HEK293 (cell line): Measurements from ENCODE around the gene PBX2.

Experiments used
- MZF1 ChIP-seq: fragments of 450-650 bp; formaldehyde crosslinking; IDR thresholded peaks from 2 replicates; pipeline ENCODE4 v1.5.1; 2017; ENCODE audit warnings: missing biosample characterization, missing genetic modification characterization, borderline replicate concordance
- PRDM10 ChIP-seq: fragments of 450-650 bp; formaldehyde crosslinking; IDR thresholded peaks from 2 replicates; pipeline ENCODE4 v1.5.1; 2016; ENCODE audit warnings: missing biosample characterization, missing genetic modification characterization
- SCRT1 ChIP-seq: fragments of 450-650 bp; formaldehyde crosslinking; IDR thresholded peaks from 2 replicates; pipeline ENCODE4 v1.5.1; 2016; ENCODE audit warnings: missing biosample characterization, missing genetic modification characterization, borderline replicate concordance
- SETDB1 ChIP-seq: IDR thresholded peaks from one replicate; pipeline ENCODE4 v1.6.1; 2017; ENCODE audit warnings: mild to moderate bottlenecking, low read length, moderate library complexity, mixed read lengths; ENCODE audit not compliant: insufficient read length
- SP7 ChIP-seq: fragments of 450-650 bp; formaldehyde crosslinking; IDR thresholded peaks from 2 replicates; pipeline ENCODE4 v1.5.1; 2016; ENCODE audit warnings: missing biosample characterization, missing genetic modification characterization
- ZNF114 ChIP-seq: fragments of 450-650 bp; formaldehyde crosslinking; IDR thresholded peaks from 2 replicates; pipeline ENCODE4 v1.5.0; 2017; ENCODE audit warnings: missing biosample characterization, missing genetic modification characterization
- ZNF335 ChIP-seq: fragments of 450-650 bp; formaldehyde crosslinking; conservative IDR thresholded peaks from 2 replicates; pipeline ENCODE4 v1.5.1; 2016; ENCODE audit warnings: missing biosample characterization, missing genetic modification characterization
- ZNF404 ChIP-seq: fragments of 450-650 bp; formaldehyde crosslinking; IDR thresholded peaks from 2 replicates; pipeline ENCODE4 v1.5.1; 2017; ENCODE audit warnings: missing biosample characterization, missing genetic modification characterization
- ZNF548 ChIP-seq: fragments of 450-650 bp; formaldehyde crosslinking; IDR thresholded peaks from 2 replicates; pipeline ENCODE4 v1.5.1; 2016; ENCODE audit warnings: missing biosample characterization, missing genetic modification characterization
- ZNF624 ChIP-seq: fragments of 450-650 bp; formaldehyde crosslinking; IDR thresholded peaks from 2 replicates; pipeline ENCODE4 v1.5.1; 2017; ENCODE audit warnings: missing biosample characterization, missing genetic modification characterization
- ZNF785 ChIP-seq: fragments of 450-650 bp; formaldehyde crosslinking; IDR thresholded peaks from 2 replicates; pipeline ENCODE4 v1.5.1; 2016; ENCODE audit warnings: missing biosample characterization, missing genetic modification characterization
- ZNF843 ChIP-seq: fragments of 450-650 bp; formaldehyde crosslinking; IDR thresholded peaks from 2 replicates; pipeline ENCODE4 v1.5.1; 2016; ENCODE audit warnings: missing biosample characterization, missing genetic modification characterization
- TF ChIP-seq, protein P1 (sequence below): fragments of 450-650 bp; formaldehyde crosslinking; IDR thresholded peaks from 2 replicates; pipeline ENCODE4 v1.5.1; 2017; ENCODE audit warnings: missing biosample characterization, missing genetic modification characterization
- TF ChIP-seq, protein P2 (sequence below): fragments of 450-650 bp; formaldehyde crosslinking; conservative IDR thresholded peaks from 2 replicates; pipeline ENCODE4 v1.5.1; 2016; ENCODE audit warnings: low read depth, missing biosample characterization, missing genetic modification characterization
- TF ChIP-seq, protein P3 (sequence below): fragments of 450-650 bp; formaldehyde crosslinking; IDR thresholded peaks from 2 replicates; pipeline ENCODE4 v1.5.1; 2016; ENCODE audit warnings: missing biosample characterization, missing genetic modification characterization, borderline replicate concordance
- TF ChIP-seq, protein P4 (sequence below): fragments of 450-650 bp; formaldehyde crosslinking; IDR thresholded peaks from 2 replicates; pipeline ENCODE4 v1.5.1; 2016; ENCODE audit warnings: missing biosample characterization, missing genetic modification characterization, borderline replicate concordance
- TF ChIP-seq, protein P5 (sequence below): fragments of 450-650 bp; formaldehyde crosslinking; IDR thresholded peaks from 2 replicates; pipeline ENCODE4 v1.5.1; 2016; ENCODE audit warnings: missing biosample characterization, missing genetic modification characterization

The PBX2 gene

DNA sequence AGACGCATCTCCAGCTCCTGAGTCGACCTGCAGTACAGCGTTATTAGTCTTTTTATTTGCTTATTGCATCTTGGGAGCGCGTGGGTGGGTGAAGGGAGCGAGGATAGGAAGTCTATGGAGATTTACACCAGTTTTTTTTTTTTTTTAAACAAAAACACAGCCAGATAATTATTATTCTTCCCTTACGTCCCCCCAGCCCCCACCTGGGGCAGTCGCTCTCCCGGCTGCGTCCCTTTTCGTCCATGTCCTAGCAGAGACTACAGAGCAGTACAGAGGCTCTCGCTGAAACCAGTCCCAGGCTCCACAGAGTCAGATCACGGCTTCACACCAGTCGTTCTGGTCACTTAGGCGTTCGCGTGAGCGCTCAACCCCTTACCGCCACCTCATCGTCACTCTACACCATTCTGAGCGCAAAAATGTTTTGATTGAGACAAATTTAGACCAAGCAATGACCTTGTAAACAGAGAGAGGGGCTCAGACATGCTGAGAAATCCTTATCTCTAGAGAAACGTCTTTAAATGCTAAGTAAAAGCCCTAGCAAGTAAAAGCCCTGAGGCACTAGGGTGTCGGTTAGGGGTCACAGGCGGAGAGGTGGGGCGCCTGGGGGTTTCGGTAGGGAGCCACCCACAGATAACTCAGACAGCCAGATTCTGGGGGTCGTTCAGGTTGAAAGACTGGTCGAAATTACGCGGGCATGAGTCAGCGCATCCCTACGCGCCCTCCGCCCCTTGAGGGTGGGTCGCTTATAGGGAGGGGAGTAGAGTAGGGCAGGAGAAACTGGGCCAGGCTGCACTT lies 37.0 kb downstream of the PBX2 start (continued):
- TF ChIP-seq, protein P1, sequence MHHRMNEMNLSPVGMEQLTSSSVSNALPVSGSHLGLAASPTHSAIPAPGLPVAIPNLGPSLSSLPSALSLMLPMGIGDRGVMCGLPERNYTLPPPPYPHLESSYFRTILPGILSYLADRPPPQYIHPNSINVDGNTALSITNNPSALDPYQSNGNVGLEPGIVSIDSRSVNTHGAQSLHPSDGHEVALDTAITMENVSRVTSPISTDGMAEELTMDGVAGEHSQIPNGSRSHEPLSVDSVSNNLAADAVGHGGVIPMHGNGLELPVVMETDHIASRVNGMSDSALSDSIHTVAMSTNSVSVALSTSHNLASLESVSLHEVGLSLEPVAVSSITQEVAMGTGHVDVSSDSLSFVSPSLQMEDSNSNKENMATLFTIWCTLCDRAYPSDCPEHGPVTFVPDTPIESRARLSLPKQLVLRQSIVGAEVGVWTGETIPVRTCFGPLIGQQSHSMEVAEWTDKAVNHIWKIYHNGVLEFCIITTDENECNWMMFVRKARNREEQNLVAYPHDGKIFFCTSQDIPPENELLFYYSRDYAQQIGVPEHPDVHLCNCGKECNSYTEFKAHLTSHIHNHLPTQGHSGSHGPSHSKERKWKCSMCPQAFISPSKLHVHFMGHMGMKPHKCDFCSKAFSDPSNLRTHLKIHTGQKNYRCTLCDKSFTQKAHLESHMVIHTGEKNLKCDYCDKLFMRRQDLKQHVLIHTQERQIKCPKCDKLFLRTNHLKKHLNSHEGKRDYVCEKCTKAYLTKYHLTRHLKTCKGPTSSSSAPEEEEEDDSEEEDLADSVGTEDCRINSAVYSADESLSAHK (tag by site-specific recombination) = no peak
- TF ChIP-seq SETDB1 (no peak), ZNF785 (tag by site-specific recombination) (no peak), SP7 (tag by site-specific recombination) (peak; percentile 30; the same call in 1 of the 2 replicates), PRDM10 (tag by site-specific recombination) (no peak), ZNF843 (tag by site-specific recombination) (peak; percentile 50; the same call in 1 of the 2 replicates), ZNF335 (tag by site-specific recombination) (peak; percentile 33), ZNF624 (no peak), SCRT1 (tag by site-specific recombination) (no peak), MZF1 (no peak), ZNF404 (tag by site-specific recombination) (no peak), ZNF114 (no peak), ZNF548 (no peak)
- TF ChIP-seq, protein P2, sequence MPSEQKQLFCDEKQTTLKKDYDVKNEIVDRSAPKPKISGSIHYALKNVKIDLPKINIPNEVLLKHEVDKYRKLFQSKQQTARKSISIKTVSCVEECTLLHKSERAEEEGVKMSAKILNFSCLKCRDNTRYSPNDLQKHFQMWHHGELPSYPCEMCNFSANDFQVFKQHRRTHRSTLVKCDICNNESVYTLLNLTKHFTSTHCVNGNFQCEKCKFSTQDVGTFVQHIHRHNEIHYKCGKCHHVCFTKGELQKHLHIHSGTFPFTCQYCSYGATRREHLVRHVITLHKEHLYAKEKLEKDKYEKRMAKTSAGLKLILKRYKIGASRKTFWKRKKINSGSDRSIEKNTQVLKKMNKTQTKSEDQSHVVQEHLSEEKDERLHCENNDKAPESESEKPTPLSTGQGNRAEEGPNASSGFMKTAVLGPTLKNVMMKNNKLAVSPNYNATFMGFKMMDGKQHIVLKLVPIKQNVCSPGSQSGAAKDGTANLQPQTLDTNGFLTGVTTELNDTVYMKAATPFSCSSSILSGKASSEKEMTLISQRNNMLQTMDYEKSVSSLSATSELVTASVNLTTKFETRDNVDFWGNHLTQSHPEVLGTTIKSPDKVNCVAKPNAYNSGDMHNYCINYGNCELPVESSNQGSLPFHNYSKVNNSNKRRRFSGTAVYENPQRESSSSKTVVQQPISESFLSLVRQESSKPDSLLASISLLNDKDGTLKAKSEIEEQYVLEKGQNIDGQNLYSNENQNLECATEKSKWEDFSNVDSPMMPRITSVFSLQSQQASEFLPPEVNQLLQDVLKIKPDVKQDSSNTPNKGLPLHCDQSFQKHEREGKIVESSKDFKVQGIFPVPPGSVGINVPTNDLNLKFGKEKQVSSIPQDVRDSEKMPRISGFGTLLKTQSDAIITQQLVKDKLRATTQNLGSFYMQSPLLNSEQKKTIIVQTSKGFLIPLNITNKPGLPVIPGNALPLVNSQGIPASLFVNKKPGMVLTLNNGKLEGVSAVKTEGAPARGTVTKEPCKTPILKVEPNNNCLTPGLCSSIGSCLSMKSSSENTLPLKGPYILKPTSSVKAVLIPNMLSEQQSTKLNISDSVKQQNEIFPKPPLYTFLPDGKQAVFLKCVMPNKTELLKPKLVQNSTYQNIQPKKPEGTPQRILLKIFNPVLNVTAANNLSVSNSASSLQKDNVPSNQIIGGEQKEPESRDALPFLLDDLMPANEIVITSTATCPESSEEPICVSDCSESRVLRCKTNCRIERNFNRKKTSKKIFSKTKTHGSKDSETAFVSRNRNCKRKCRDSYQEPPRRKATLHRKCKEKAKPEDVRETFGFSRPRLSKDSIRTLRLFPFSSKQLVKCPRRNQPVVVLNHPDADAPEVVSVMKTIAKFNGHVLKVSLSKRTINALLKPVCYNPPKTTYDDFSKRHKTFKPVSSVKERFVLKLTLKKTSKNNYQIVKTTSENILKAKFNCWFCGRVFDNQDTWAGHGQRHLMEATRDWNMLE (tag by site-specific recombination) = no peak
- TF ChIP-seq, protein P3, sequence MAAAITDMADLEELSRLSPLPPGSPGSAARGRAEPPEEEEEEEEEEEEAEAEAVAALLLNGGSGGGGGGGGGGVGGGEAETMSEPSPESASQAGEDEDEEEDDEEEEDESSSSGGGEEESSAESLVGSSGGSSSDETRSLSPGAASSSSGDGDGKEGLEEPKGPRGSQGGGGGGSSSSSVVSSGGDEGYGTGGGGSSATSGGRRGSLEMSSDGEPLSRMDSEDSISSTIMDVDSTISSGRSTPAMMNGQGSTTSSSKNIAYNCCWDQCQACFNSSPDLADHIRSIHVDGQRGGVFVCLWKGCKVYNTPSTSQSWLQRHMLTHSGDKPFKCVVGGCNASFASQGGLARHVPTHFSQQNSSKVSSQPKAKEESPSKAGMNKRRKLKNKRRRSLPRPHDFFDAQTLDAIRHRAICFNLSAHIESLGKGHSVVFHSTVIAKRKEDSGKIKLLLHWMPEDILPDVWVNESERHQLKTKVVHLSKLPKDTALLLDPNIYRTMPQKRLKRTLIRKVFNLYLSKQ (tag by site-specific recombination) = no peak
- TF ChIP-seq, protein P4, sequence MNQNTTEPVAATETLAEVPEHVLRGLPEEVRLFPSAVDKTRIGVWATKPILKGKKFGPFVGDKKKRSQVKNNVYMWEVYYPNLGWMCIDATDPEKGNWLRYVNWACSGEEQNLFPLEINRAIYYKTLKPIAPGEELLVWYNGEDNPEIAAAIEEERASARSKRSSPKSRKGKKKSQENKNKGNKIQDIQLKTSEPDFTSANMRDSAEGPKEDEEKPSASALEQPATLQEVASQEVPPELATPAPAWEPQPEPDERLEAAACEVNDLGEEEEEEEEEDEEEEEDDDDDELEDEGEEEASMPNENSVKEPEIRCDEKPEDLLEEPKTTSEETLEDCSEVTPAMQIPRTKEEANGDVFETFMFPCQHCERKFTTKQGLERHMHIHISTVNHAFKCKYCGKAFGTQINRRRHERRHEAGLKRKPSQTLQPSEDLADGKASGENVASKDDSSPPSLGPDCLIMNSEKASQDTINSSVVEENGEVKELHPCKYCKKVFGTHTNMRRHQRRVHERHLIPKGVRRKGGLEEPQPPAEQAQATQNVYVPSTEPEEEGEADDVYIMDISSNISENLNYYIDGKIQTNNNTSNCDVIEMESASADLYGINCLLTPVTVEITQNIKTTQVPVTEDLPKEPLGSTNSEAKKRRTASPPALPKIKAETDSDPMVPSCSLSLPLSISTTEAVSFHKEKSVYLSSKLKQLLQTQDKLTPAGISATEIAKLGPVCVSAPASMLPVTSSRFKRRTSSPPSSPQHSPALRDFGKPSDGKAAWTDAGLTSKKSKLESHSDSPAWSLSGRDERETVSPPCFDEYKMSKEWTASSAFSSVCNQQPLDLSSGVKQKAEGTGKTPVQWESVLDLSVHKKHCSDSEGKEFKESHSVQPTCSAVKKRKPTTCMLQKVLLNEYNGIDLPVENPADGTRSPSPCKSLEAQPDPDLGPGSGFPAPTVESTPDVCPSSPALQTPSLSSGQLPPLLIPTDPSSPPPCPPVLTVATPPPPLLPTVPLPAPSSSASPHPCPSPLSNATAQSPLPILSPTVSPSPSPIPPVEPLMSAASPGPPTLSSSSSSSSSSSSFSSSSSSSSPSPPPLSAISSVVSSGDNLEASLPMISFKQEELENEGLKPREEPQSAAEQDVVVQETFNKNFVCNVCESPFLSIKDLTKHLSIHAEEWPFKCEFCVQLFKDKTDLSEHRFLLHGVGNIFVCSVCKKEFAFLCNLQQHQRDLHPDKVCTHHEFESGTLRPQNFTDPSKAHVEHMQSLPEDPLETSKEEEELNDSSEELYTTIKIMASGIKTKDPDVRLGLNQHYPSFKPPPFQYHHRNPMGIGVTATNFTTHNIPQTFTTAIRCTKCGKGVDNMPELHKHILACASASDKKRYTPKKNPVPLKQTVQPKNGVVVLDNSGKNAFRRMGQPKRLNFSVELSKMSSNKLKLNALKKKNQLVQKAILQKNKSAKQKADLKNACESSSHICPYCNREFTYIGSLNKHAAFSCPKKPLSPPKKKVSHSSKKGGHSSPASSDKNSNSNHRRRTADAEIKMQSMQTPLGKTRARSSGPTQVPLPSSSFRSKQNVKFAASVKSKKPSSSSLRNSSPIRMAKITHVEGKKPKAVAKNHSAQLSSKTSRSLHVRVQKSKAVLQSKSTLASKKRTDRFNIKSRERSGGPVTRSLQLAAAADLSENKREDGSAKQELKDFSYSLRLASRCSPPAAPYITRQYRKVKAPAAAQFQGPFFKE (tag by site-specific recombination) = no peak
- TF ChIP-seq, protein P5, sequence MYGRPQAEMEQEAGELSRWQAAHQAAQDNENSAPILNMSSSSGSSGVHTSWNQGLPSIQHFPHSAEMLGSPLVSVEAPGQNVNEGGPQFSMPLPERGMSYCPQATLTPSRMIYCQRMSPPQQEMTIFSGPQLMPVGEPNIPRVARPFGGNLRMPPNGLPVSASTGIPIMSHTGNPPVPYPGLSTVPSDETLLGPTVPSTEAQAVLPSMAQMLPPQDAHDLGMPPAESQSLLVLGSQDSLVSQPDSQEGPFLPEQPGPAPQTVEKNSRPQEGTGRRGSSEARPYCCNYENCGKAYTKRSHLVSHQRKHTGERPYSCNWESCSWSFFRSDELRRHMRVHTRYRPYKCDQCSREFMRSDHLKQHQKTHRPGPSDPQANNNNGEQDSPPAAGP = peak; percentile 53; the same call in 1 of the 2 replicates
